ENCODE results near the gene SAV1. TPM values are rescaled to one million over a fixed set of nuclear protein-coding genes. Genes with fewer than 3 reads are reported as not detected.

The SAV1 gene
- total and polyA plus RNA-seq, 2 of the 13 experiments (the other 11 are each of a cell fraction or from before 2014, with no cell fraction given) = 7.3 to 8.2 TPM

- Histone ChIP-seq H3K4me3 (replicated peaks in 1 of 3; ENCODE audit: insufficient read depth in 1 of 3, low read depth in 2 of 3, low read length in 3 of 3) (no peak overlapping the region), H3K27ac (ENCODE audit: extremely low read length, insufficient read depth, low read length) (no peak overlapping the region), H3K9ac (ENCODE audit: insufficient read depth, low read depth, low read length) (no peak overlapping the region), H3K4me1 (ENCODE audit: insufficient read depth, low read length) (no peaks in the 10 kb centered on the region), H3K4me2 (ENCODE audit: low read depth, low read length) (no peak overlapping the region), H4K20me1 (ENCODE audit: insufficient read depth, low read length) (no peaks in the 10 kb centered on the region), H3K36me3 (replicated peaks in 1 of 2; ENCODE audit: control insufficient read depth in 1 of 2, insufficient read depth in 2 of 2, low read length in 2 of 2) (no peaks in the 10 kb centered on the region), H3K9me3 (ENCODE audit: low read length) (no peaks in the 10 kb centered on the region), H3K27me3 (ENCODE audit: control insufficient read depth in 1 of 2, insufficient read depth in 2 of 2, low read length in 2 of 2) (peaks cover 0 to 14% of the 10 kb centered on the region in 2 experiments; a peak in 2 of 5 replicates), H3K79me2 (ENCODE audit: insufficient read depth, low read length) (no peaks in the 10 kb centered on the region), H2AFZ (ENCODE audit: low read length) (no peak overlapping the region)
- 63% methylated on average over 14 of the region's 26 CpGs for WGBS (ENCODE audit: low lambda C conversion rate)
- ATAC-seq = no peak
- CTCF ChIA-PET (ENCODE audit: low intra/inter-chr PET ratio, low total read pairs) = no interaction called here
- BruUV-seq (replicated peaks) = no TSS peak
- intact Hi-C loops (cut with micrococcal nuclease; ENCODE audit: unreplicated experiment) = no loop called here
- POLR2A ChIA-PET = no interaction called here
- no peak for FAIRE-seq
- TF ChIP-seq CHD4 (IDR thresholded peaks at IDR 0.05; ENCODE audit: borderline replicate concordance, low read length) (no peak), POLR2AphosphoS5 (IDR thresholded peaks at IDR 0.05; ENCODE audit: low read depth, low read length) (no peak), HDAC1 (CRISPR knock-in tag; IDR thresholded peaks at IDR 0.05) (no peak), CENPT (CRISPR knock-in tag; IDR thresholded peaks at IDR 0.05; ENCODE audit: low read depth) (no peak), ZNF414 (CRISPR knock-in tag; IDR thresholded peaks at IDR 0.05) (no peak), ZNF776 (CRISPR knock-in tag; IDR thresholded peaks at IDR 0.05) (no peak), ZBTB3 (CRISPR knock-in tag; IDR thresholded peaks at IDR 0.05; ENCODE audit: borderline replicate concordance, low read depth) (no peak), ZNF619 (CRISPR knock-in tag; IDR thresholded peaks at IDR 0.05) (no peak), ZNF547 (CRISPR knock-in tag; IDR thresholded peaks at IDR 0.05) (no peak), ZNF75D (CRISPR knock-in tag; IDR thresholded peaks at IDR 0.05; ENCODE audit: borderline replicate concordance) (no peak), ARNTL (CRISPR knock-in tag; IDR thresholded peaks at IDR 0.05) (no peak), MXD4 (CRISPR knock-in tag; IDR thresholded peaks at IDR 0.05) (no peak), NR2F2 (IDR thresholded peaks at IDR 0.05; ENCODE audit: borderline replicate concordance, low read depth) (no peak), NCOA1 (CRISPR knock-in tag; IDR thresholded peaks at IDR 0.05) (no peak), ZNF12 (CRISPR knock-in tag; IDR thresholded peaks at IDR 0.05) (no peak), PITX1 (CRISPR knock-in tag; IDR thresholded peaks at IDR 0.05) (no peak)
- in situ Hi-C loops (cut with HindIII; ENCODE audit: extremely low pct_ligation_motif_present, low pct_unique_long_range_greater_than_20kb) = no loop called here
- no peak for DNase-seq (ENCODE audit: low spot score)
Observed at GRCh38 chr14:50704454-50705010, 36.4 kb upstream of the SAV1 start.
